HG02798 (cell line): ENCODE data around the gene EXOC6B.

Experiments used
- ATAC-seq: cut with Tn5 transposase; IDR thresholded peaks from one replicate; pipeline ENCODE4 v1.9.1; 2021; ENCODE audit warnings: mild to moderate bottlenecking; ENCODE audit not compliant: unreplicated experiment, poor library complexity

EXOC6B gene

DNA sequence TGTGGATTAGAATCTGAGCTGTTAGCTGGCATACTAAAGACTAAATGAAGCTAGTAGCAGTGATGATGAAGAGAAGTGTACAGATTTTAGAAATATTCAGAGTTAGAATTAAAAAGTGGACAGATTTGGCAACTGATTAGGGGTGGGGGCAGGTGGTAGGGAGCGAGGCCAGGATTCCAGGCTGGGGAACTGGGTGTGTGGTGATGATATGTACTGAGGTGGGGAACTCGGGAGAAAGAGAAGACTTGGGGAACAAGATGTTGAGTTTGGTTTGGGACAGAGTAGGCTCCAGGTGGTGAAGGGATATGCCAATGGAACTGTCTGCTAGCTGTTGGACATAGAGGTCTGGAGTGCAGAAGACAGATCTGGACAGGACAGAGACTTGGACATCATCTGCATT lies 669.0 kb downstream of the EXOC6B start:
- no peak for ATAC-seq

DNA sequence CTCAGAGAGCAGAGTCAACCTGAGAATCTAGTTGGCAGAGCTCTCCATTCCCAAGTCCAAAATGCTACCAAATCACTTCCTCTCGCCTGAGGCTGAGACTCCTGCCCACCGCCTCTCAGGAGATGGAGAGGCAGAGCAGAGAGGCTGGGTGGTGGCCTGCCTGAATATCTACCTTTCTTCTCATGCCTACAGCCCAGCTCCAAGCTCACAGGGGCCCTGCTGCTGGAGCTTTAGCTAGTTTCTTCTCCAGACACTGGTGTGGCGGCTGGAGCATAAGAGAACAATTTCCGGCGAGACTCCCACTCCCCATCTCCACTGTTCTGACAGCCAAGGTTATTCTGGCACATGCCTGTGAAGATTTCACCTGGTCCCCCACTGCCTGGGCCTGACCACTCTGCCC lies 670.1 kb downstream of the EXOC6B start:
- ATAC-seq: no peak

DNA sequence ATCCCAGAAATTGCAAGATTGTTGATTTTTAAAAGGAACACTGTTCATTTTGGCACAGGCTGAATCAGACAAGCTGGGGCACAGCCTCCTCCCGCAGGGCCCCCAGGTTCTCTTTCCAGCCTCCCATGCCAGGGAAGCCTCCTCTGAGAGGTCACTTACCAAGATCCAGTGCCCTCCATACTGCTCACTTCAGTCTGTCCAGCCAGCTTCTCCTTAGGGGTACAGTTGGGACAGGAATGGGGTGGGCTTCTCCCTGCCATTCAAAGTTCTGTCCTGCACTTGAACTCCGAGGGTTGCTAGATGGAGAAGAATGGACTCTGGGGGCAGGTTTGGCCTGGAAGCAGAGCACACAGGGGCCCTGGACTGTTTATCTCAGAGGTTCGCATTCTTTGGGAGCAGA lies 670.7 kb downstream of the EXOC6B start:
- no peak for ATAC-seq

DNA sequence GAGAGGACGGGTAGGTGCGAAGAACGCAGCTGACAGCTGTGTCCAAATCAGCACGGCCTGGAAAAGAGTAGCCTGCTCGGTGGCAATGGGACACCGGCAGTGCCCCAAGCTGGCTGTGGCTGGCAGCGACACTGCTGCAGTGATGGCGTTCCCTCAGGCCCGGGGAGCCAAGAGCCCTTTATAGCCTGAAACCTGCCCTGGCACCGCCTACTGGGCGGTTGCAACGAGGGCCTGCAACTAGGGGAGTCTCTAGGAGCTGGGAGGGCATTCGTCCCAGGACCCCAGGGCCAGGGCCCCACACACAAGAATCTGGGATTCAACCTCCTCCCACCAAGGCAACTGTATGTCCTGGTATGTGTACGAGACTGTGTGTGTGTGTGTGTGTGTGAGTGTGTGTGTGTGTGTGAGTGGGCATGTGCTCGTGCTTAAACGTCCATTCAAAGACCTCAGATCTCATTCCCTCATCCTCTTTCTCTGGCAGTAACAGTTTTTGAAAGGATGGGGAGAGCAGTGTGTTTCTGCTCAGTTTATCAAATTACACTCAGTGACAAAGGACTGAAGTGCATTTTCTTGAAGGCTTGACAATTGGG lies 671.4 kb downstream of the EXOC6B start:
- ATAC-seq: no peak

DNA sequence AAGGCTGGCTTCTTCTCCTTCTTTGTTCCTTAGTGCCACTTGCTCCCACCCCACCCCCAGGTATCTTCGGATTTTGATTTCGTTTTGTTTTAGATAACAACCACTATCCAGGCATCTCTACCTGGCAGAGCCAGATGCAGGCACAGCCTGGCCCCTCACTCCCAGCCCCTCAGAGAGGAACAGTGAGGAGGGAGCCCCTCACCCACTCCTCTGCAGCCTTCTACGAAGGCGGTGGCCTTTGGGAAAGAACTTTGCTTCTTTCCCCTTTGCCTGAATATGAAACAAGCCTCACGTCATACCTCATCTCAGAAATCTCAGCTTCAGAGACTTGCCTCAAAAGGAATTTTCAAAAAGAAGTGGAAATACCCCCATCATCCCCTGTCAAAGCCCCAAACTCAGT lies 671.9 kb downstream of the EXOC6B start:
- ATAC-seq: no peak

DNA sequence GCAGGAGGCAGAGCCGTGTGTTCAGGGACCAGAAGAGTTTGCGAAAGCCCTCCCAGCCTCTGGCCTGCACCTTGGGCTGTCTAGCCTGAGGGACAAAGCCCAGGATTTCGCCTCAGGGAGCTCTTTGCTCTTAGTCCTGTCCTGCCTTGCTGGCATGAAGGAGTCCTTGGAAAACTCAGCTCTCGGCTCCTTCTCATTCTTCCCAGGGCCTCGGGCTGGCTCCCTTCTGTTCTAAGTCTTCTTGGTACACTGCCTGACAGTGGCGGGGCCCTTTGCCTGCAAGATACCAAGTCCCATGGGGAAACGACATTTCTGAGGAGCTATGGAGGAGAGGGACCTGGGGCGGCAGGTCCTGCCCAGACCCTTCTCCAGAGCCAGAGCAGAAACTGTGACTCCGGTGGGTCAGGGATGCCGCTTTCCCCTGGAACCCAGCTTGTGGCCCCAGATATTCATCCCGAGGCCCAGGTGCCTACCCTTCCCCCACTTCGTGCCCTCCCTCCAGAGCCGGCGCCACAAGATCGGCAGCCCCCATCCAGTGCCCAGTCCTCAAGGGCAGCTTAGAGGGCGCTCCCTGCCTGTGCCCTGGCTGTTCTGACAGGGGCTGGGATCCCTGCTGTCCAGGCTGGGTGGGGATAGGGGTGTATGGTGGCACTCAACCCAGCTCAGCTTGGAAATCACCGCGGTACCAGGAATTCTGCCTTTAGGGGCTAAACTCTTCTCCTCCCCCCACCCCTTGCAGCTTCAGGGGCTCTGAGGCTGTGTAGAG lies 672.6 kb downstream of the EXOC6B start:
- no peak for ATAC-seq

DNA sequence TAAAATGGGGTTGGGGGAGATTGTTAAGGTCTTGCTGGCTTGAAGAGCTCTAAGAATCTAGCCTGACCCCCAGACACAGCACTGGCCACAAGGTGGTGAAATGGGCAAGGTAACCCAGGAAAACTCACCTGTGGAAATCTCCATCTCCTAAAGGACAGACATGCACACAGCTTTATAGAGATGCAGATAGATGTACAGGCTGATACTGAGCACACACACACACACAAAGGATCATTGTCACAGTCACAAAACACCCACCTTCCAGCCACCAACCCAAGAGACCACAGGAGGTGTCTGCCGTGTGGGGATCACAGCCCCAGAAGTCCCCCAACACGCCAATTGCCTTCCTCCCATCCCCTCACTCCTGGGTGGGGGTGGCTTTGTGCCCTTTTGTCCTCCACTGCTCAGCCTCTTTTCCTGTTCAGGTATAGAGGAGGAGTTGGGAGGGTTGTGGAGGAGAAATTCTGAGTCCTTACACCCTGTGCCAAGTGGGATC lies 674.9 kb downstream of the EXOC6B start:
- ATAC-seq: no peak

DNA sequence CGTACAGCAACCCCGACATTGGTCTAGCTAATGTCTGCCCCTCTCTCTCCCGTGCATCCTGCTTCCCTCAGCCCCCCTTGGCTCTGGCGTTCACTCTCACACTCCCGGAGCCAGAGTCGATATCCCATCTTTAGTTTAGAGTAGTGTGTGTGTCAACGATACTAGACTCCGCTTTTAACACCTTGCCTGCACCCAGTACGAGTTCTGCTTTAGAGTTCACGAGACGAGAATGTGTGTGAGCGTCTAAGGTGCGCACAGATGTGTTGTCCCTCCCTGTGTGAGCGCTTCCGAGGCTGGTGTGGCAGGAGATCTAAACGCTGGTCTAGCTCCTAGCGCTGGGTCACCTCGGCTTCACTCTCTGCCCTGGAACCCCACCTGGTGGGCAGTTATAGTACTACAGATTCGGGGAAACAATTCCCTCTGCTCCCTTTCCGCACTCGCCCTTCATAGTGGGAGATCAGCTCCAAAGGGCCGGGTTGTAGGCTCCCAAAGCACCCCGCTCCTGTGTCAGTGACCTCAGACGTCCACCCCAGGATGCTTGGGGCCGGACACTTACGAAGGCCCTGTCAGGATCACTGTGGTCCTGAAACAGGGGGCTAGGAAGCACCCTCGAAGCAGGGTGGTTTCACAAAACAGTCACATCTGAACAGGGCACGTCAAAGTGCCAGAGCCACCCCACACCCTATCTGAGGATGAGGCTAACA lies 675.5 kb downstream of the EXOC6B start:
- ATAC-seq: peak; percentile 91

DNA sequence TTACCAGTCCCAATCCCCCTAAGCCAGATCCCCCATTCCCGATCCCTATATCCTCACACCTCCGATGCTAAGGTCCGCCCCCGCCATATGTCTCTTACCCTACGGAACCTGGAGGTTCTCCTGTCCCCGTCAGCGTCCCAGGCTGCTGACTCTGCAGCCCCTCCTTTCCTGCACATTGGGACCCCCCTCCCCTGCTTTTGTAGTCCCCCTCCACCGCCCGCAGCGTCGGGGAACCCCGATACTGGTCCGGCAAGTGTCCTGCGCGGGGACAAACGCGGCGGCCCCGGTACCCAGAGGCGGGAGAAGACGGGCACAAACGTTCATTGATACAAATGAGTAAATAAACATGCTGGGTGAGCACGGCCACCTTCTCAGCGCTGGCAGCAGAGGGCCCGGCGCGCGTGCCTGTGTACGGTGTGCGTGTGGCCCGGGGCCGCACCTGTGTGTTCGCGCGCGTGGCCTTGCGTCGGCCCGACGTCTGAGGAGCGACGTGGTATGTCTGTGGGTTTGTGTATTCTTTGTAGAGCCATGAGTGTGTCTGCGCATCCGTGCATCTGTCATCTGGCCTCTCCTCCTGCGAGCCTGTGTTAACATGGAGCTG lies 676.2 kb downstream of the EXOC6B start:
- ATAC-seq: no peak

DNA sequence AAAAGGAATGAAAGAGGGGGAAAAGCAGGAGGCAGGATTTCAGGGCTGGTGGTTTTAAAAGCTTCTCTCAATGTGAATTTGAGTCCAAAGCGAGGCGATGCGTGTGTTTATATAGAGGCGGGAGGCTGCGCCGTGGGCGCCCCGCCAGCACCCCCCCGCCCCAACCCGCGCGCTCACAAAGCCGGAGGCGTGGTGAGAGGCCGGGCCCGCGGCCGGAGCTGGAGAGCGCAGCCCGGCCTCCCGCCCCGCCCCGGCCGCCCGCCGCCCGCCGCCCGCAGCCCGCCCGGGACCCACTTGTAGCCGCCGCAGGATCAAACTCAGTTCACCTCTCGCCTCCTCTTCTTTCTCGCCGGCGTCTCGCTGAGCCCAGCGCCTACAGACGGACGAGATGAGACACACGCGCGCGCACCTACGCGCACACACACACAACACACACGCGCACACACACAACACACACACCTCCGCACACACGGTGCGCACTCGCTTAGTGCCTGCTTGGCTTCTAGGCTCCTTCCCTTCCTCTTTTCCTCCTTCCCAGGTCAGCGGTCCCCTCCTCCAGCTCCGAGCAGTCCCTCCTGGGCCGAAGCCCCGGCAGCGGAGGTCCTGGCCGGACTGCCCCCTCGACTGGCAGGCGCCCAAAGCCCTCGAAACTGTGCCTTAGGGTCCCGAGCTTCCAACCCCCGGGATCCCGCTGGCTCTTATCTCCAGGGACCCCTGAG lies 676.8 kb downstream of the EXOC6B start:
- ATAC-seq: no peak

DNA sequence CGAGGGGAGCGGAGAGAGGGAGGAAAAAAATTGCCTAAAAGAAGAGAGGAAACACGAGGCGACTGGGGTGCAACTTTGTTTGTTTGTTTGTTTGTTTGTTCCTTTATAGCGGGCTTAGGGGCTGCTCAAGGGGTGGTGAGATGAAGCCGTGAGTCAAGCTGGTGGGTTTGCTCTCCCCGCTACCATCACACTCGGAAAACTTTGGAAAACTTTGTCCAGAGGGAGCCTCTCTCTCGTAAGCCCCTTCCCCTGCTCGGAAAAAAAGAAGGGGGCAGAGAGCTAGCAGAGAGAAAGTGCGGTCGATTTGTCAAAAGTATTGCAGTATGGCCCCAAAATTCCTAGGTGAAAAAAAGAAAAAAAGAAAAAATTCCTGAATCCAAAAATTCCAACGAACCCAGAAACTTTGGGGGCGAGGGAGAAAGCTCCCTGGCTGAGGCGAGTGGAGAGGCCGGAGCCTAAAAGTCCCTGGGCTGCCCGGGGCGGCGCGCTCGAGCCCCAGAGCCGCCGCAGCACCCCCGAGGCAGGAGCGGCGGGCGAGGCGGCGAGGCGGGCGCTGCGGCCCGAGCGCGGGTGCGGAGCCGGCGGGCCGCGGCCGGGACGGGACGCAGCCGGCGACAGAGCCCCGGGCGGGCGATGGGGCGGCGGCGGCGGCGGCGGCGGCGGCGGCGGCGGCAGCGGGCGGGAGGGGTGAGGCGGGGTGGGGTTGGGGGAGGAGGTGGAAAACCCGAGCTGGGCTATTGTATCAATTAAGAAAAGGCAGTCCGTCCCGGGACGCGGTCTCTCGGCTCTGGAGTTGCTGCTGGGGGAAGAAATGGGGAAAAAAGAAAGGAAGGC lies 677.6 kb downstream of the EXOC6B start:
- ATAC-seq: no peak

DNA sequence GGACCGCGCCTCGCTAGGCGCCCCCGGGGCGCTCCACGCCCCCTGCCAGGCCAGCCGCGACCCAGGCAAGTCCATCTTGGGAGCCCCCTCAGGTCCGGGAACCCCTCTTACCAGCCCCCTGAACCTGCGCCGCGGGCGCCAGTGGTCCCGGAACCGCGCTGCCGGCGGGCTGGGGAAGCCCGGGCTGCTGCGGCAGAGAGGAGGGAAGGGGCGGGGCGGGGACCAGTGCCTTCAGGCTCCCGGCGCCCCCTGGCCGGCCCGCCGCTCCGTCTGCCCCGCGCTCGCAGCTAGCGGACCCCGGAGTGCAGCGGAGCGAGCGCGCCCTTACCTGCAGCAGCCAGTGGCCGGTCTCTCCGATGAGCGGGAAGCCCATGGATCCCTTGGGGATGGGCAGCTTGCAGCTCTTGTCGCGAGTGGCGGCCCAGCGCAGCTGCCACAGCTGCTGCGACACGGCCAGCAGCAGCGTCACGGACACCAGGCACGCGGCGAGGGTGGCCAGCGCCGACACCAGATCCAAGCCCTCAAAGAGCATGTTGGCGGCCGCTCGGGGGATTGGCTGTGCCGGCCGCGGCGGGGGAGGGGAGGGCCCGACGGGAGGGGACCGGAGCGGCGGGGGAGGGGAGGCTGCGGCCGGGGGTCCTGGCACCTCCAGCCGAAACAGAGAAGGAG lies 678.4 kb downstream of the EXOC6B start, which contains the start of gene CYP26B1:
Gene CYP26B1 (minus strand): TSS at position 560 of the 669 bp plus-strand sequence. CDS start 28 bp downstream, at position 532.
- no peak for ATAC-seq

DNA sequence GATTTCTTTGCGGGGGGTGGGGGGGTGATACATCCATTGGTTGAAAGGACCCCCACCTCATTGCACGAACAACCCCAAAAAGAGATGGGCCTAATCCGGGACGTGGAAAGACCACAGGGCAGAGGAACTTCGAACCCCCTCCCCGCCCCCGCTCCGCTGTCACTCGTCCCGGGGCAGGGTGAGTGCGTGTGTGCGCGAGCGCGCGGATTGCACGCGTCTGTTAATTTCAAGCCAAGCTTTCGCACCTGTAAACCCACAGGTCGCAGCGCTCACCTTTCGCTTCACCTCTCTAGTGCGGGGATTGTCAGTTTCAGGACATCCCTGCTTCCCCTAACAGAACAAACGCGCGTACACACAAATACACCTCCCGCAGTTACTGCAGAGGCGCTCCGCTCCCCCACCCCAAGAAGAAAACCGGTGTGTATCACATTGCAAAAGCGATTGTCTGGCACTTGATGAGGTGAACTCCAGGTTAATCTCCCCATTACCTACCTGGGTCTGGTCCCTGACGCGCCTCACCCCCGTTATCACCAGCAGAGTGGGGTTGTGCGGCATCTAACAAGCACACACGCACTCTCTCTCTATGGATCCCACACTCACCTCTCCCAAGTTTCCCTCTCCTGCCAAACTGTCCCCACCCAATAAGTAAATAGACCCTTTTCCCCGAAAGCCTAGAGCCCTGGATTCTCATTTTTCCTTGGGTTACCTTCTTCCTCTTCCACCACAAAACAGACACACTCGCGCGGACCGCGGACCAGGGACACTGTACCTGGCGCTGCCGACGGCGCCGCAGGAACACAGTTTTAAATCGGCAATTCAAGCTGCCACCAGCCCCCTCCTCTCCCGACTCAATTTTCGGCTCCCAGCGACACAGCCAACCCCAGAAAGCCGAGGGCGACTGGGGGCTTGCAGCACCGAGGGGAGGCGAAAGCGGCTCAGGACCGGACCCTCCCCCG lies 679.2 kb downstream of the EXOC6B start:
- no peak for ATAC-seq

DNA sequence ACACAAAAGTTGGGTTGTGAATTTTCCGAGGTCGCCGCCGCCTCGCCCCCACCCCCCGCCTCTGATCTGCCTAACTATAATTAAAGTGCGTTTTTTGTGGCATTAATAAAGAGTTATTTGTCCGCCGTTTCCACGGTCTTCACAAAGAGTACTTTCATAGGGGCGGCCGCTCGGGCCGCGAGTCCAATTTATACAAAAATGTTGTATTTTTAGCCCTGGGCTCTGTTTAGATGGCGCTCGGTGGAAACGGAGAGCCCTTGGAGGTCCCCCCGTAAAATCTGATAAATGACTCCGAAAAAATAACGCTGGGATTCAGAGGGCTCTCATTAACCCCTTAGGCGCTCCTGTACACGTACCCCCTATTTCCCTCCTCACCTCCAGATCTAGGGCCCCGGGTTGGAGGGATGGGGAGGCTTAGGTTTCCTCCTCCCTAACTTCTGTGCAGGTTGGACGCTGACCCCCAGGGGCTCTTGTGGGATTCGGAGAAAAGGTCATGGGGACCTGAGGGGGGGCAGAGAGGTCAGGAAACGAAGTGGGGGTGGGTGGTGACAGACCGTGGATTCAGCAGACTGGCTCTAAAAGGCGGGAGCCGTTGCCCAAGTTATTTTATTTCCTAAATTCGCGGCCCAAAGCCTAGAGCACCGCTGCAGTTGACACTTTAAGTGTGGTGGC lies 680.0 kb downstream of the EXOC6B start:
- ATAC-seq: no peak

DNA sequence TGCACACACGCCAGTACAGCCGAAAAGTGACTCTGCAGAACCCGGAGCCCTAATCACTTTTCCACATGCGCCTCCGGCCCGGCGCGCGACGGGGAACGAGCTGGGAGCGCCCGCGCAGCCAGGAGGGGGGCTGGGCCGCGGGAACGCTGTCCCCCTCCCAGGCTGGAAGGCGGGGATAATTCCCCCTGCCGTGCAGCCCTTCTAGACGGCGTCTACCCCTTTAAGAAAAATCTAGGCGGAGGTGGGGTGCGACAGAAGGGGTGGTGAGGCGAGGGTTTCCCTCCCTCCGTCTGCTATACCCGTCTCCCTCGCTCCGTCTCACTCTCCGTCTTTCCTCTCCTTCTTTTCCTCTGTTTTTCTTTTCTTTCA lies 680.6 kb downstream of the EXOC6B start:
- ATAC-seq: no peak

DNA sequence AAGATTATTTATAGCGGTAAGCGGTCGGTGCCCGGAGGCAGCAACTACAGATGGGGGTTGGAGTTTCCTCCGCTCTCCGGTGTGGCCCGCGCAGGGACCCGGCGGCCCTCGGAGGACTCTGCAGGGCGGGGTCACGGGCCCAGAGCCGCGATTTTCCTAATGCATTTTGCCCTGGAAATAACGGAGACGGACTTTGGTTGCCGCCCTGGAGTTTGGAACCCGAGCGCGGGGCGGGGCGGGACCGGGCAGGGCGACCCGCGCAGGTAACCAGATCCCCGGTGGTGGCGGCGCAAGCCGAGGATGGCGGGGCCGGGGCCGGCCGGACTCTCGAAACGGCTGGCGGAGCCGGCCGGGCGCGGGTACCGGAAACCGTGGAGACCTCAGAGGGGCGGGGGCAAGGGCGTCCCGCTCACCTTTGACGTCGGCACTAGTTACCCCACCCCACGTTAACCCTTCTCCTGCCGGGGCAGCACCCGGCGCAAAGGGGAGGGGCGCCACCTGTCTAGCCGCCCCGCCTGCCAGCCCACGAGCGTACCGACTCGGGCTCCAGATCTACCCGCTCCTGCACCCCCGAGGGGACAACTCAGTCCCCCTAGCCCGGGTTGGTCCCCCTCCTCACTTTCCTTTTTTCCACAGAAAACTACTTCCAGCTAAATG lies 681.1 kb downstream of the EXOC6B start:
- ATAC-seq: no peak

DNA sequence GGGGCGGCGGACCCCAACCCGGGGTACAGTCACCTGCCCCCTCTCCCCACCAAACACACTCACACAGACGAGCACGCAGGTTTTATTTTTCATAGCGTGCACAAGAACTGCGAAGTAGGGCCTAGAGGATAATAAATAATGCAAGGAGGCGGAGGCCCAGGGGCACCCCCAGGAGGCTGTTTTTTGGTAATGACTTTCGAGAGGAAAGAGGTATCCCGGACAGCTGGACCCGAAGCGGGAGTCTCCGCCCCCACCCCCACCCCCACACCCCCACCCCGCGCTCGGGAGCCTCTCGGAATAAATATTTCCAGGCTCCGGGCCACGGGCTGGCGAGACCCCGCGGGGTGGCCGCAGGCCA lies 681.6 kb downstream of the EXOC6B start:
- ATAC-seq: no peak
